Measurements from ENCODE around the gene FAM107B. TPM values are rescaled to one million over a fixed set of nuclear protein-coding genes. Genes with fewer than 3 reads are reported as not detected.

FAM107B gene
- total RNA-seq, 1 donor from 2014 or later = 39.0 TPM

- peaks cover 49% of the 10 kb centered on the region for H3K4me1 Mint-ChIP-seq
- H3K4me3 Mint-ChIP-seq = no peak overlapping the region
- no peak overlapping the region for H3K27ac Mint-ChIP-seq (ENCODE audit: unreplicated experiment)
- DNase-seq (ENCODE audit: low read depth, low spot score) = no peak
- peaks cover 2% of the 10 kb centered on the region for H3K9me3 Mint-ChIP-seq
- peaks cover 5% of the 10 kb centered on the region for H3K36me3 Mint-ChIP-seq (ENCODE audit: low read depth)
- no peaks in the 10 kb centered on the region for H3K27me3 Mint-ChIP-seq (ENCODE audit: low read depth)
- TF ChIP-seq CTCF (conservative IDR thresholded peaks at IDR 0.05) = no peak
Observed at GRCh38 chr10:14560791-14561765, 213.6 kb downstream of the FAM107B start.

- Mint-ChIP-seq H3K27ac (ENCODE audit: unreplicated experiment) (peak overlapping the region; percentile 63), H3K9me3 (no peaks in the 10 kb centered on the region), H3K4me1 (peaks cover 52% of the 10 kb centered on the region), H3K4me3 (no peak overlapping the region), H3K27me3 (ENCODE audit: low read depth) (no peaks in the 10 kb centered on the region), H3K36me3 (ENCODE audit: low read depth) (peaks cover 2% of the 10 kb centered on the region)
- TF ChIP-seq CTCF (conservative IDR thresholded peaks at IDR 0.05) = peak; percentile 23
- no peak for DNase-seq (ENCODE audit: low read depth, low spot score)
Observed at GRCh38 chr10:14560274-14560673, 214.4 kb downstream of the FAM107B start.

GRCh38 chr10:14558025-14558424 is 216.7 kb downstream of the FAM107B start:
- DNase-seq (ENCODE audit: low read depth, low spot score) = no peak
- Mint-ChIP-seq H3K27me3 (ENCODE audit: low read depth) (no peaks in the 10 kb centered on the region), H3K27ac (ENCODE audit: unreplicated experiment) (no peak overlapping the region), H3K4me1 (peaks cover 51% of the 10 kb centered on the region), H3K9me3 (no peaks in the 10 kb centered on the region), H3K4me3 (no peak overlapping the region), H3K36me3 (ENCODE audit: low read depth) (peaks cover 2% of the 10 kb centered on the region)
- no peak for TF ChIP-seq CTCF (conservative IDR thresholded peaks at IDR 0.05)

- H3K4me1 Mint-ChIP-seq = peaks cover 47% of the 10 kb centered on the region
- no peaks in the 10 kb centered on the region for H3K27me3 Mint-ChIP-seq (ENCODE audit: low read depth)
- H3K9me3 Mint-ChIP-seq = no peaks in the 10 kb centered on the region
- peaks cover 2% of the 10 kb centered on the region for H3K36me3 Mint-ChIP-seq (ENCODE audit: low read depth)
- no peak for TF ChIP-seq CTCF (conservative IDR thresholded peaks at IDR 0.05)
- no peak overlapping the region for H3K27ac Mint-ChIP-seq (ENCODE audit: unreplicated experiment)
- no peak for DNase-seq (ENCODE audit: low read depth, low spot score)
- H3K4me3 Mint-ChIP-seq = no peak overlapping the region
Observed at GRCh38 chr10:14557567-14557966, 217.1 kb downstream of the FAM107B start.

GRCh38 chr10:14556285-14556956 is 218.3 kb downstream of the FAM107B start:
- peak overlapping the region; percentile 69 for H3K27ac Mint-ChIP-seq (ENCODE audit: unreplicated experiment)
- no peaks in the 10 kb centered on the region for H3K27me3 Mint-ChIP-seq (ENCODE audit: low read depth)
- no peak overlapping the region for H3K4me3 Mint-ChIP-seq
- H3K9me3 Mint-ChIP-seq = no peaks in the 10 kb centered on the region
- peaks cover 2% of the 10 kb centered on the region for H3K36me3 Mint-ChIP-seq (ENCODE audit: low read depth)
- DNase-seq (ENCODE audit: low read depth, low spot score) = no peak
- H3K4me1 Mint-ChIP-seq = peaks cover 43% of the 10 kb centered on the region
- TF ChIP-seq CTCF (conservative IDR thresholded peaks at IDR 0.05) = peak; percentile 43

Data from neural crest cell (in vitro differentiated cells).